HG03432 (cell line): ENCODE data around the gene DHPS.
"Not testable (repeated sequence)": the region's sequence is repeated elsewhere in the genome, so short reads cannot be mapped to it uniquely, and the experiment has no call there.

Experiments used
- ATAC-seq: cut with Tn5 transposase; IDR thresholded peaks from one replicate; pipeline ENCODE4 v1.9.1; 2021; ENCODE audit warnings: mild to moderate bottlenecking, moderate library complexity; ENCODE audit not compliant: unreplicated experiment

Gene DHPS

DNA sequence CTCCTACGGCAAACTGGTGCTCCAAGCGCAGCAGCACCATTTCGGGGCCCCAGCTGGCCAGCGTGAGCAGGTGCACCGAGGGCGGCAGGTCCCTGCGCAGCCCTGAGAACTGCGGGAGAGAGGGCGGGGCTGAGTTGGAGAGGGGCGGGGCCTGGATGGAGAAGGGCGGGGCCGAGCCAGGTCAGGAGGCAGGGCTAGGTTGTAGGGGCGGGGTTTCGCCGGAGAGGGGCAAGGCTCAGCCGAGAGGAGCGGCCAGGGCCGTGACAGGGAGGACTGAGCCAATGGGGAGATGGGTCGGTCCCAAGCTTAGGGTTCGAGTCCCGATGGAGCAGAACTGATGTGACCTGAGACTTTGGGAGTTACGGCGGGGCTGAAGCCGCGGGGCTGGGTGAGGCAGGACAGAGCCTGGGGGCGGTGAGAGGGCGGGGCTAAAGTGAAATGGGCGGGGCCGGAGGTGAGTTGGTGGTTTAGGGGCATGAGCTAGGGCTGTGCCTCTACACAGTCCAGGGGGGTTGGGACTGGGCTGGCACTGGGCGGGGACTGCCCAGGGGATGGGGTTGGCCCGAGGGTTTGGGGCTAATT, 34.1 kb downstream of the DHPS start:
- ATAC-seq: no peak

DNA sequence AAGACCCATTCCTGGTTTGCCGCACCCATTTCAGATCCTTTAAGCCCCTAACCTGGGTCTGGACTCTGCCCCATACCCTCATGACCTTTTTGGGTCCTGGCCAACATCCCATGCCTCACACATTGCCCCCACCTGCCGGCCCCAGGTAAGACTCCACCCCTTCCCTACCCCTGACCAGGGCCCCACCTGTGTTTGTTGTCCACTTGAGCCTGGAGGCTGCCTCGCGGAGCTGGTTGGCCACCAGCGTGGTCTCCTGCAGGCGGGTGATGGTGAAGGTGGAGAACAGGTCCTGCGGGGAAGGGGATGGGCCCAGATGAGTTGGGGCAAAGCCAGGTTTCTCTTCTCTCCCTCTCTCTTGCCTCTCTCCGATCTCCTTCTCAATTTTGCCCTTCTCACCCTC, 34.6 kb downstream of the DHPS start:
- ATAC-seq: no peak

DNA sequence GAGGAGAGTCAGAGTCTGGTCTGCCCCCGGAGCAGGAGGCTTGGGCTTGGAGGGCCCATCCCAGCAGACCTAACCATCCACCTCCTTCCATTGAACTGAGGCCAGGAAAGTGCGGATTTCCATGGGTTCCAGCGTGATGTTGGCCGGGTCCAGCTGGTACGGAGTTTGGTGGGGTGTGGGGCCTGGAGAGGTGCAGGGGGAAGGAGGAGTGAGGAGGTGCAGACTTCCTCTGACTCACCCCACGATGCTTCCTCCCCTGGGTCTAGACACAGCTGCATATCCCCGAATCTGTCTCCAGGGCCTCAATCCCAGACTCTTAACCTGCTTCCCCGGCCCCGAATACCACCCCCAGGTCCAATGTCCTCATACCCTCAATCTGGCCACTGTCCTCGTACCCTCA, 35.1 kb downstream of the DHPS start:
- ATAC-seq: no peak

DNA sequence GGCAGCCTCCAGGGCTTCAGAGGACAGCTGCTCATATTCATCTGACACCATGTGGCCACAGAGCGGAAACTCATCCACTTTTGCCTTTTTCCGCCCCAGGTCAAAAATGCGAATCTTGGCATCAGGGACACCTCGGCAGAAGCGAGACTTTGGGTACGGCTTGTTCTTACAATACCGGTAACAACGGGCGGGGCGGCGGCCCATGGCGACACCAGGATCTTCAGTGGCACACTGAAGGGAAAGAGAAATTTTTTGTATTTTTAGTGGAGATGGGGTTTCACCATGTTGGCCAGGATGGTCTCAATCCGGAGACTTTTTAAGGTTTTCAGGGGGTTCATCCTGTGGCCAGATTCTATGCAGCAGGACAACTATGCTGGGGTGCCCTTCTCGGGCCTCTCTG, 38.0 kb downstream of the DHPS start:
- ATAC-seq: not testable (repeated sequence)

DNA sequence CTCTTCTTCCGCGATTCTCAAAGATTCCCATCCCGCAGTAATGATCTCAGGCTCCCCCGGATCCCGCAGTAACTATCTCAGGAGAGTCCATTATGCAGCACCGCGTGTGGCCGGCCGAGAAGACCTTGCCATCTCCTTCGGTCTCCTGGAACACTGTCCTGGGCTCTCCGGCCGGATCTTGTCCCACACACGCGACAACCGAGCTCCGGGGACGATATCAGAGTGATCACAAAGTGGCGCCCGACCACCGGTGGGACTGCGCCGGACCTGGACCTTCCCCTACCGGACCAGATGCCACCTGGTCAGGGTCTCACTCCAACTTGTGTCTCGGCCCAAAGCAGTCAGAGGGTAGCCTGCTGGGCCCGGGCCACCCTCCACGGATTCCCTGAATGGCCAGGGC, 39.2 kb downstream of the DHPS start:
- ATAC-seq: no peak

DNA sequence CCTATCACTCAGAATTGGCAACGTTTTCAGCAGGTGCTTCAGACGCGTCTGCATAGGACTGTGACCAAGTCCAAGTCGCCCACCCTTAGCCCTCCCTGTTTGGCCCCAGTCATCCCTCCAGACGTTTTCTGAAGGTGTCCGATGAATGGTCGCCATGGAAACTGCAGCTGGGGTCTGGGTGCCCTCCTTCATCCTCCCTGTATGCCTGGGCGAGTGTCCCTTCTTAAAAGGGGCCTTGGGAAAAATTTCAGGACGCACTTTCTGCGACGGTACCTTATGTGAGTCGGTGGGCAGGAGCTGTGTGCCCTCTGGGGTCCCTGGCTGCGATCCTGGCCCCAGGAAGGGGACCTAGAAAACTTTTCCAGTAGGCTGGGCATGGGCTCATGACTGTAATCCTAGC, 40.2 kb downstream of the DHPS start:
- no peak for ATAC-seq

DNA sequence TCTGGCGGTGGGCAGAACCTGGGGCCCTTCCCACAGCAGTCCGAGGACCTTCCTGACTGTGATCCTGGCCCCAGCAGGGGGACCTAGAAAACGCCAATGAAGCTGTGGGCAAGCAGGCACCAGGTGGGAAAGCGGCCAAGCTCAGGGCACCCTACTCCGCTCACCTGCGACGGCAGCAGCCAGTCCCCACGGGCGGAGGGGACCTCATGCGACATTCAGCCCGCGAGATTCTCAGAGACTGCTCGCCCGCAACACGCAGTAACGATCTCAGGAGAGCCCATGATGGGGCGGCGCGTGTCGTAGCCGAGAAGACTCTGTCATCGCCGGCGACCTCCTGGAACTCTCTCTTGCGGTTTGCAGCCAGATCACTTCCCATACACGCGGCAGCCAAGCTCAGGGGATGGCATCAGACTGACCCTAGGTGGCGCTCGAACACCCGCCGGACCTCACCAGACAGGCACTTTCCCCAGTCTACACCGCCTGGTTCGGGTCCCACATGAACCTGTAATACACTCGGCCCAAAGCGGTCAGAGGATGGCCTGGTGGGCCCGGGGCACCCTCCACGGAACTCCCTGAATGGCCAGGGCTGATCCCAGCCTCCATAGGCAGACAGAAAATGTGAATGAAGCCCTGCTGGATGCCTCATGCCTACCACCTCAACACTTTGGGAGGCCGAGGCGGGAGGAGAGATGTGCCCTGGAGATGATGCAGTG, 41.6 kb downstream of the DHPS start:
- peak; percentile 49 for ATAC-seq

DNA sequence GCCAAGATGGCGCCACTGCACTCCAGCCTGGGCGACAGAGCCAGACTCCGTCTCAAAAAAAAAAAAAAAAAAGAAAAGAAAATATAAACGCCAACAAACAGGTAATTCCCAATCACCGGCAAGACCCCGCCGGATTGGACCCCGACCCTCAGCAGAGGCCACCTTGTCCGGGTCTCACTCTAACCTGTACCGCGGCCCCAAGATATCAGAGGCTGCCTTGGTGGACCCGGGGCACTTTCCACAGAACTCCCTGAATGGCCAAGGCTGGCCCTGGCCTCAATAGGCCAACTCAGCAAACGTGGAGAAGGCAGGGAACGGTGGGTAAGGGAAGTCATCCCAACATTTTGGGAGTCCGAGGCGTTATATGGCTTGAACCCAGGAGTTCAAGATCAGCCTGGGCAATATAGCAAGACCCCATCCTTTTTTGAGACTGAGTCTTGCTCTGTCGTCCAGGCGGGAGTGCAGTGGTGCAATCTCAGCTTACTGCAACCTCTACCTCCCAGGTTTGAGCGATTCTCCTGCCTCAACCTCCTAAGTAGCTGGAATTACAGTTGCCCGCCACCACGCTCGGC, 43.0 kb downstream of the DHPS start:
- no peak for ATAC-seq

DNA sequence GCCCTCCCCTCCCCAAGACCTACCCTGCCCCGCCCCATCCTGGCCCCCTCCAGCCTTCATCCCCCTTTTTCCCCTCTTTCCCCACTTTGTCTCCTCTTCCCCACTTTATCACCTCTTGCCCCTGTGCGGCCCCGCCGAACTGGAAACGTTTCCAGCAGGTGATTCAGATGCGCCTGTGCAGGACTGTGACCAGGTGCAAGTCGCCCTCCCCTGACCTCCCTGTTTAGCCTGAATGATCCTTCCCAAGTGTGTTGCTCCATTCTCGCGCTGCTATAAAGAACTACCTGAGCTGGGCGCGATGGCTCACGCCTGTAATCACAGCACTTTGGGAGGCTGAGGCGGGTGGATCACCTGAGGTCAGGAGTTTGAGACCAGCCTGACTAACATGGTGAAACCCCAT, 45.0 kb downstream of the DHPS start:
- no peak for ATAC-seq

DNA sequence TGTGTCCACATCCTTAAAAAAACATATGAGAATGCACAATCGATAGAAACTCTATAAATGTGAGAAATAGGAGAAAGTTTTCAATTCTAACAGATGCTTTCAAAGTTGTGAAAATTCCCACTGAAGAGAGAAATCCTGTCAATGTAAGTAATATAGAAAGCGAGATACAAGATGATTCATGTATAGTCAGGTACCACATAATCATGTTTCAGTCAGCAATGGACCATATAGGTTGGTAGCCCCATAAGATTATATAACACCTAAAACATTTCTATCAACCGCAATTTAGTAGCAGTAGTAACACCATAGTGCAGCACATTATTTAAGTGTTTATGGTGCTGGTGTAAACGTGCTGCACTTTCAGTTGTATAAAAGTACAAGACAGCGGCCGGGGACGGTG, 52.5 kb downstream of the DHPS start:
- ATAC-seq: no peak

DNA sequence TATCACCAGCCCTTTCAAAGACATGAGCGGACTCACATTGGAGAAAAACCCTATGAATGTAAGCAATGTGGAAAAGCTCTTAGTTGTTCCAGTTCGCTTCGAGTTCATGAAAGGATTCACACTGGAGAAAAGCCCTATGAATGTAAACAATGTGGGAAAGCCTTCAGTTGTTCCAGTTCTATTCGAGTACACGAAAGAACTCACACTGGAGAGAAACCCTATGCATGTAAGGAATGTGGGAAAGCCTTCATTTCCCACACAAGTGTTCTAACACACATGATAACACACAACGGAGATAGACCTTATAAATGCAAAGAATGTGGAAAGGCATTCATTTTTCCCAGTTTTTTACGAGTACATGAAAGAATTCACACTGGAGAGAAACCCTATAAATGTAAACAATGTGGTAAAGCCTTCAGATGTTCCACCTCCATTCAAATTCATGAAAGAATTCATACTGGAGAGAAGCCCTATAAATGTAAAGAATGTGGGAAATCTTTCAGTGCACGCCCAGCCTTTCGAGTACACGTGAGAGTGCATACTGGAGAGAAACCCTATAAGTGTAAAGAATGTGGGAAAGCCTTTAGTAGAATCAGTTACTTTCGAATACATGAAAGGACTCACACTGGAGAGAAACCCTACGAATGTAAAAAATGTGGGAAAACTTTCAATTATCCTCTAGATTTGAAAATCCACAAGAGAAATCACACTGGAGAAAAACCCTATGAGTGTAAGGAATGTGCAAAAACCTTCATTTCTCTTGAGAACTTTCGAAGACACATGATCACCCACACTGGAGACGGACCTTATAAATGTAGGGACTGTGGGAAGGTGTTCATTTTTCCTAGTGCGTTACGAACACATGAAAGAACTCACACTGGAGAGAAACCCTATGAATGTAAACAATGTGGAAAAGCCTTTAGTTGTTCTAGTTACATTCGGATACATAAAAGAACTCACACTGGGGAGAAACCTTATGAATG, 53.3 kb downstream of the DHPS start:
- ATAC-seq: no peak

DNA sequence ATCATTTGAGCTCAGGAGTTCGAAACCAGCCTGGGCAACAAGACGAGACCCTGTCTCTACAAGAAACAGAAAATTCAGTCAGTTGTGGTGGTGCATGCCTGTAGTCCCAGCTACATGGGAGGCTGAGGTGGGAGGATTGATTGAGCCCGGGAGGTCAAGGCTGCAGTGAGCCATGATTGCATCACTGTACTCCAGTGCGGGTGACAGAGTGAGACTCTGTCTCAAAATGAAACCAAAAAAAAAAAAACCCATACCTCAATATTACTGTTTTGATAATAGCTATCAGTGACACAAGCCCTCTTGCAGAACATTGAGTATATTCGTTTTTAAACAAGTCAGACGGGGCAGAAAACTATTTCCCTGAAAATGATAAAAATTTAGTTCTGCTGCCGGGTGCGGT, 54.7 kb downstream of the DHPS start:
- ATAC-seq: no peak
